Left lung (tissue), 10 donors: ENCODE data around the gene GTPBP4. TPM values are rescaled to one million over a fixed set of nuclear protein-coding genes. Genes with fewer than 3 reads are reported as not detected.

Experiments
- ATAC-seq: fragments of 200-7000 bp; cut with Tn5 transposase; one replicate; pipeline ENCODE4 v1.9.1; 2020; ENCODE audit warnings: moderate library complexity
- DNase-seq, 4 donors: peaks; one replicate each; pipeline ENCODE4 v3.0.0-alpha.2; 2013 to 2020
- H3K27ac ChIP-seq, 2 donors: fragments of 200-600 bp; sonication (generic) in 1 of 2; one replicate each; pipeline versions ENCODE4 v1.5.0 to v1.8.0; 2020 to 2021
- H3K27me3 ChIP-seq, 2 donors: fragments of 200-600 bp; sonication (generic) in 1 of 2; one replicate each; pipeline versions ENCODE4 v1.5.0 to v1.8.0; 2020 to 2021
- H3K36me3 ChIP-seq, 2 donors: fragments of 200-600 bp; sonication (generic) in 1 of 2; one replicate each; pipeline versions ENCODE4 v1.5.0 to v1.8.0; 2020 to 2021
- H3K4me1 ChIP-seq, 2 donors: fragments of 200-600 bp; one replicate each; pipeline ENCODE4 v1.8.0; 2021
- H3K4me3 ChIP-seq, 2 donors: fragments of 200-600 bp; sonication (generic) in 1 of 2; one replicate each; pipeline versions ENCODE4 v1.5.0 to v1.8.0; 2020 to 2021; ENCODE audit warnings: mild to moderate bottlenecking in 1 of 2
- H3K9me3 ChIP-seq, 2 donors: fragments of 200-600 bp; sonication (generic) in 1 of 2; one replicate each; pipeline versions ENCODE4 v1.5.0 to v1.8.0; 2020 to 2021
- intact Hi-C, 2 donors: fragments of 100-400 bp; cut with DNase I; formaldehyde crosslinking; loops; one replicate each; pipeline versions ENCODE4 v1.11.2 to v1.14.2; 2022
- polyA plus RNA-seq, 6 donors: library from polyadenylated mRNA; unstranded; fragments of 120-200 nt; gene quantifications; one replicate each; pipeline ENCODE4 v1.2.1, GENCODE V29; 2013; ENCODE audit not compliant: insufficient read length in 6 of 6
- total RNA-seq, 2 donors: library from RNA; stranded (reverse); fragmentation: NEBNext Ultra II Directional; extraction: Animal tissue kit (Norgen Biotek cat#: 25700); gene quantifications; one replicate each; pipeline ENCODE4 v1.2.1, GENCODE V29; 2021
- TF ChIP-seq, protein P1 (sequence below), 2 donors: fragments of 200-600 bp; sonication (generic) in 1 of 2; IDR thresholded peaks; one replicate each; pipeline versions ENCODE4 v1.5.0 to v1.8.0; 2021; ENCODE audit warnings: antibody characterized with exemption in 2 of 2
- donor health status: DM: no; HTN: yes; CAD: no.
- donor health status: DM: no; HTN: no; CAD: no.

The GTPBP4 gene
- total and polyA plus RNA-seq, 8 donors: 33.2 to 62.7 (median 50.5) TPM

DNA sequence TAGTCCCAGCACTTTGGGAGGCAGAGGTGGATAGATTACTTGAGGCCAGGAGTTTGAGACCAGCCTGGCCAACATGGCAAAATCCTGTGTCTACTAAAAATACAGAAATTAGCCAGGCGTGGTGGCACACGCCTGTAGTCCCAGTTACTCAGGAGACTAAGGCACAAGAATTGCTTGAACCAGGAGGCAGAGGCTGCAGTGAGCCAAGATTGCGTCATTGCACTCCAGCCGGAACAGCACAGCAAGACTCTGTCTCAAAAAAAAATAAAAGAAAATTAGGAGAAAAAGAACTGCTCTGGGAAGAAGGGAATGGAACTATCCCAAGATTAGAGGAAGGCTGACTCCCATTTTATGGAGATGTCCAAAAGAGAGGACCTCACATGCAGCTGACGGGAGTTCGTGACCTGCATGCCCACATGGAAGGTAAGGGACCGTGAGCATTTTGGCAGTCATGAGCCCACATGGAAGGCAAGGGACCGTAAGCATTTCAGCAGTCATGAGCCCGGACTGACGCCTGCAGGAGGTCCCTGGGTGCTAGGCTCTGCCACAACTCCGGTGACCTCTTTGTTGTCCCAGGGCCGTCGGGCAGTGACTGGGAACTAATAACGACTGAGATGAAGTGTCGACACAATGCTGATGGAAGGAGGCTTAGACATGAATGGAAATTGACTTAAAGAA is 18.6 kb upstream of the GTPBP4 start:
- intact Hi-C loops: no loop called here
- DNase-seq: peak in 1 of 4 donors; percentile 39
- ATAC-seq: peak; percentile 2
- Histone ChIP-seq H3K27ac (peak overlapping the region; percentile 41 to 69), H3K27me3 (no peaks in the 10 kb centered on the region), H3K36me3 (no peaks in the 10 kb centered on the region), H3K4me3 (no peak overlapping the region), H3K9me3 (no peaks in the 10 kb centered on the region), H3K4me1 (peaks cover 12 to 14% of the 10 kb centered on the region in 2 donors)
- TF ChIP-seq, protein P1, sequence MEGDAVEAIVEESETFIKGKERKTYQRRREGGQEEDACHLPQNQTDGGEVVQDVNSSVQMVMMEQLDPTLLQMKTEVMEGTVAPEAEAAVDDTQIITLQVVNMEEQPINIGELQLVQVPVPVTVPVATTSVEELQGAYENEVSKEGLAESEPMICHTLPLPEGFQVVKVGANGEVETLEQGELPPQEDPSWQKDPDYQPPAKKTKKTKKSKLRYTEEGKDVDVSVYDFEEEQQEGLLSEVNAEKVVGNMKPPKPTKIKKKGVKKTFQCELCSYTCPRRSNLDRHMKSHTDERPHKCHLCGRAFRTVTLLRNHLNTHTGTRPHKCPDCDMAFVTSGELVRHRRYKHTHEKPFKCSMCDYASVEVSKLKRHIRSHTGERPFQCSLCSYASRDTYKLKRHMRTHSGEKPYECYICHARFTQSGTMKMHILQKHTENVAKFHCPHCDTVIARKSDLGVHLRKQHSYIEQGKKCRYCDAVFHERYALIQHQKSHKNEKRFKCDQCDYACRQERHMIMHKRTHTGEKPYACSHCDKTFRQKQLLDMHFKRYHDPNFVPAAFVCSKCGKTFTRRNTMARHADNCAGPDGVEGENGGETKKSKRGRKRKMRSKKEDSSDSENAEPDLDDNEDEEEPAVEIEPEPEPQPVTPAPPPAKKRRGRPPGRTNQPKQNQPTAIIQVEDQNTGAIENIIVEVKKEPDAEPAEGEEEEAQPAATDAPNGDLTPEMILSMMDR (IDR thresholded peaks at IDR 0.05): no peak

DNA sequence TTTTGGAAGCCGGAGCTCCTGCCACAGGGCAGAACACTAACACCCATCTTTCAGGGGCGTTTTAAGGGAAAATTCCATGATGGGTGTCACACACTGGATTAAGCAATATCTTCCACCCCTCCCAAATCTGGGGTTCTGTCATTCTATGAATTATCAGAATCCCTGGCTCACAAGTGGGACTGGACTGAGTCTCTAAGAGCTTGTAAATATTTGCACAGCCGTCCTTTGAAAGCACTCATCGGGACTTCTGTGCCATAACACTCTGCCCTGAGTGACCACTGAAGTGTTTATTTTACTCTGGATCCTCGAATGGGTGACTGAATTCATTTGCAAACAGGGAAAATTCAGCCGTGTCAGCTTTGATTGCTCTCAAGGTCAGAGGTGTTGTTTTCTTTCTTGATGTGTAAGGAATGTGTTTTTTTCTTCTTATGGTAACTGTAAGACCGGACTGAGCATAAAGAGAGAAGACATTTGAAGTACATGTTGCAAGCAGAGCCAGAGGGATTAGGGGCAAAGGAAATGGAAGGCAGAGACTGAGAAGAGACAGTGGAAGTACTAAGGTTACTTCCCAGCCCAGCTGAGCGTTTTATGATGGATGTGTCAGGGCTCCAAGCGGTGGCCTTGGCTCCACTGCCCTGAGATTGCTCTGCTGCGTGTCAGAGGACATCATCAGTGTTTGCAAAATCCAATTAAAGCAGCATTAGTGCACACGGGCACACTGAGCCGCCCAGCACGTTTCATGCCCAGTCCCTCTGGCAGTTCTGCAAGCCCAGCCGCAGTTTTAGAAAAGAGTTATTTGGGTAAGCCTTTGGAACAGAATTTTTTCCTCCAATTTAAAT is 17.7 kb upstream of the GTPBP4 start:
- peaks cover 12 to 14% of the 10 kb centered on the region in 2 donors for H3K4me1 ChIP-seq
- no peaks in the 10 kb centered on the region for H3K9me3 ChIP-seq
- DNase-seq: peak in 1 of 4 donors; percentile 77
- peak; percentile 67 for ATAC-seq
- no peaks in the 10 kb centered on the region for H3K36me3 ChIP-seq
- TF ChIP-seq, protein P1 (IDR thresholded peaks at IDR 0.05): no peak
- H3K27me3 ChIP-seq: no peaks in the 10 kb centered on the region
- intact Hi-C loops: no loop called here
- no peak overlapping the region for H3K4me3 ChIP-seq
- peak overlapping the region; percentile 69 to 82 for H3K27ac ChIP-seq

DNA sequence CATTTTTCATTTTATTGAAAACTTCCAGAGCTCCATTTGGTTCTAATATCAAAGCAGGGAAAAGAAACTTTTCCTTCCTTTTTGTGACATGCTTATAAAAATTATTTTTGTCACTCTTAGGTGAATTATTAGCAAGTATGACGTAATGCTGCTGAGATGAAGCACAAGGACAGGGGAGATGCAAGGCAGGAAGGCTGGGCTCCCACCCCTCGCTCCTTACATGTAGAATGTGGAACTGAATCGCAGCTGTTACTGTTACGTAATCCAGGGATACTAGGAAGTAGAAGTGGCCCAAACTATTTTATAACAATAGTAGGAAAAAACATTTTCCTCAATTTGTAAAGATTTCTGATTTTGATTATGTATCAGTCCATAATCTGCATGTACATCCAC is 17.1 kb upstream of the GTPBP4 start:
- Histone ChIP-seq H3K4me3 (no peak overlapping the region), H3K9me3 (no peaks in the 10 kb centered on the region), H3K27me3 (no peaks in the 10 kb centered on the region), H3K4me1 (peaks cover 12 to 14% of the 10 kb centered on the region in 2 donors), H3K27ac (peak overlapping the region; percentile 69 to 82), H3K36me3 (no peaks in the 10 kb centered on the region)
- DNase-seq (peak in 1 of 4 donors; percentile 80), ATAC-seq (peak; percentile 32)
- TF ChIP-seq, protein P1 (IDR thresholded peaks at IDR 0.05): no peak
- intact Hi-C loops: no loop called here

DNA sequence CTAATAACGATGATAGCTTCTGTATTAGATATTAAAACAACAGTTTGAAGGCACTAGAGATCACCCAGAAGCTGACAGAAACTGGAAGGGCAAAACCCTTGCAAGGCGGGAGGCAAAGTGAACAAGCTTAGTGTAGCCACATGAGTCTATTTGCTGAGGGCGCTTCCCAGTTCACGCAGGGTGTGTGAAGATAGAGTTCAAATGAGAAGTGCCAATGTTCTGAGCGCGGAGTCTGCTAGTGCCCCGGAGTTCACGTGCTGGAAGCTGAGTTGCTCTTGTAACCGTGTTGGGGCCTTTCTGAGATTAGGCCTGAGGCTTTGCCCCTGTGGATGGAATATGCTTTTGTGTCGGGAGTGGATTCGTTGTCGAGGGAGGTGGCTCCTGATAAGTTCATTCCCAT is 16.6 kb upstream of the GTPBP4 start:
- TF ChIP-seq, protein P1 (IDR thresholded peaks at IDR 0.05): no peak
- intact Hi-C loops: no loop called here
- peak overlapping the region; percentile 69 to 82 for H3K27ac ChIP-seq

DNA sequence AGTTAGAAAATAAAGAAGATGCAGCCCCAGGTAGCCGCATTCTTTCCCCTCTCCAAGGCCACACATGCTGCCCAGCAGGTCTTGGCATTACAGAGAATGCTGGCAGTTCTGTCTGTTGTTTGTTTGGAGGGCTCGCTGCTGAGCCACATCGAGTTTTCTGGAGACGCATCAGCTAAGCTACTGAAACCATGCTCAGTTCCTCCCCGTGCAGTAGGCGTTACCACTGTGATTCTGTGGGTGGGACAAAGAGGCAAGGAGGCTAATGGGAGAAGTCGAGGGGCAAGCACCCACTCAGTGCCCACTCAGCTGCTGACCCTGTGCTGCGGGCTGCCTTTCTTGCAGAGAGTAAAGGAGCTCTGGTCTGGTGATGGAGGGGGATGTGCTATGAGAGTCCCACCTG is 15.5 kb upstream of the GTPBP4 start:
- peaks cover 12 to 14% of the 10 kb centered on the region in 2 donors for H3K4me1 ChIP-seq
- intact Hi-C loops: no loop called here
- H3K36me3 ChIP-seq: no peaks in the 10 kb centered on the region
- TF ChIP-seq, protein P1 (IDR thresholded peaks at IDR 0.05): no peak
- ATAC-seq: no peak
- H3K27me3 ChIP-seq: no peaks in the 10 kb centered on the region
- no peak overlapping the region for H3K4me3 ChIP-seq
- DNase-seq: no peak
- H3K9me3 ChIP-seq: peaks cover 0 to 5% of the 10 kb centered on the region in 2 donors
- peak overlapping the region in 1 of 2 donors; percentile 82 for H3K27ac ChIP-seq

More for the DNA sequence above, 16.6 kb upstream of the GTPBP4 start:
- H3K9me3 ChIP-seq: no peaks in the 10 kb centered on the region
- peaks cover 12 to 14% of the 10 kb centered on the region in 2 donors for H3K4me1 ChIP-seq
- ATAC-seq (peak; percentile 41), DNase-seq (peak in 2 of 4 donors; percentile 33 to 48)
- H3K4me3 ChIP-seq: no peak overlapping the region
- H3K27me3 ChIP-seq: no peaks in the 10 kb centered on the region
- no peaks in the 10 kb centered on the region for H3K36me3 ChIP-seq
